ENCODE results near the gene SLC35F3. TPM values are rescaled to one million over a fixed set of nuclear protein-coding genes. Genes with fewer than 3 reads are reported as not detected.
"Not testable (repeated sequence)": the region's sequence is repeated elsewhere in the genome, so short reads cannot be mapped to it uniquely, and the experiment has no call there.

Gene SLC35F3
- total and polyA plus RNA-seq, 3 experiments from 2014 or later = 0.21 to 7.8 (median 6.9) TPM

GRCh38 chr1:234169161-234169849, 264.8 kb downstream of the SLC35F3 start:
- CTCF ChIA-PET = no interaction called here
- no peaks in the 10 kb centered on the region for H3K9me3 ChIP-seq (ENCODE audit: low read length)

DNA sequence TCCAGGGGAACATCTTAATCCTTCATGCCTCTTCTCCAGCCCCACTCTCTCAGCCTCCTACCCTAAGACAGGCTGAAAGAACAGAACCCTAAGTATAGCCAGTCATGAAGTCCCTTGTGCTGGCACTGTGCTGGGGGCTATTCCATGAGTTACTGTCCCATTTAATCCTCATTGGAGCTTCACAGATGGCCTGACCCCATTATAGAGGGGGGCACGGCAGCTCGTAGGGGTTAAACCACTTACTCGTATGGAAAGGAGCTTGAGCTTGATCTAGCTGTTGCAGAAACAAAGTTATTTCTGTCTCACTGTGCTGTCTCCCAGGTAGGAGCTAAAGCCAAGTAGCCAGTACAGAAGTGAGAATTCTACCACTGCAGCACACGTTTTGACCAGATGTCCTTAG, 265.6 kb downstream of the SLC35F3 start:
- Mint-ChIP-seq H3K4me1 (peaks cover 10 to 14% (median 12%) of the 10 kb centered on the region in 3 donors), H3K27me3 (peaks cover 1 to 21% of the 10 kb centered on the region in 2 donors), H3K27ac (no peak overlapping the region), H3K9me3 (no peaks in the 10 kb centered on the region), H3K4me3 (no peak overlapping the region), H3K36me3 (no peaks in the 10 kb centered on the region)
- Histone ChIP-seq H3K36me3 (ENCODE audit: insufficient read depth, low read length) (no peaks in the 10 kb centered on the region), H3K4me3 (ENCODE audit: low read length) (no peak overlapping the region), H3K27ac (ENCODE audit: low read depth, low read length) (no peak overlapping the region), H3K4me1 (ENCODE audit: insufficient read depth, low read length) (peaks cover 11% of the 10 kb centered on the region), H3K9me3 (ENCODE audit: low read length) (no peaks in the 10 kb centered on the region), H3K27me3 (ENCODE audit: insufficient read depth, low read length, poor library complexity, severe bottlenecking) (no peaks in the 10 kb centered on the region)
- ChIA-PET POLR2A (no interaction called here), CTCF (no interaction called here)
- no peak for DNase-seq

More at GRCh38 chr1:234169161-234169849, 264.8 kb downstream of the SLC35F3 start:
- POLR2A ChIA-PET = no interaction called here
- H3K4me3 ChIP-seq (ENCODE audit: low read length) = no peak overlapping the region
- no peak overlapping the region for H3K27ac ChIP-seq (ENCODE audit: low read depth, low read length)
- no peak overlapping the region for H3K27ac Mint-ChIP-seq
- no peak for DNase-seq
- H3K27me3 ChIP-seq (ENCODE audit: insufficient read depth, low read length, poor library complexity, severe bottlenecking) = no peaks in the 10 kb centered on the region
- H3K4me1 ChIP-seq (ENCODE audit: insufficient read depth, low read length) = peaks cover 11% of the 10 kb centered on the region
- H3K4me1 Mint-ChIP-seq = peaks cover 10 to 14% (median 12%) of the 10 kb centered on the region in 3 donors
- peaks cover 1 to 13% of the 10 kb centered on the region in 2 donors for H3K27me3 Mint-ChIP-seq
- no peaks in the 10 kb centered on the region for H3K9me3 Mint-ChIP-seq
- no peaks in the 10 kb centered on the region for H3K36me3 ChIP-seq (ENCODE audit: insufficient read depth, low read length)
- no peaks in the 10 kb centered on the region for H3K36me3 Mint-ChIP-seq
- no peak overlapping the region for H3K4me3 Mint-ChIP-seq

- H3K4me1 Mint-ChIP-seq = peaks cover 10 to 14% (median 12%) of the 10 kb centered on the region in 3 donors
- no peaks in the 10 kb centered on the region for H3K36me3 ChIP-seq (ENCODE audit: insufficient read depth, low read length)
- H3K4me3 Mint-ChIP-seq = no peak overlapping the region
- ChIA-PET CTCF (no interaction called here), POLR2A (no interaction called here)
- H3K9me3 Mint-ChIP-seq = no peaks in the 10 kb centered on the region
- no peaks in the 10 kb centered on the region for H3K27me3 ChIP-seq (ENCODE audit: insufficient read depth, low read length, poor library complexity, severe bottlenecking)
- no peaks in the 10 kb centered on the region for H3K36me3 Mint-ChIP-seq
- peaks cover 1 to 23% of the 10 kb centered on the region in 2 donors for H3K27me3 Mint-ChIP-seq
- H3K4me3 ChIP-seq (ENCODE audit: low read length) = no peak overlapping the region
- peaks cover 11% of the 10 kb centered on the region for H3K4me1 ChIP-seq (ENCODE audit: insufficient read depth, low read length)
- no peak overlapping the region for H3K27ac Mint-ChIP-seq
- H3K9me3 ChIP-seq (ENCODE audit: low read length) = no peaks in the 10 kb centered on the region
- no peak overlapping the region for H3K27ac ChIP-seq (ENCODE audit: low read depth, low read length)
- DNase-seq = no peak
These were observed 266.1 kb downstream of the SLC35F3 start for GRCh38 chr1:234170622-234171021.

GRCh38 chr1:234173968-234174367, 269.5 kb downstream of the SLC35F3 start:
- H3K27me3 ChIP-seq (ENCODE audit: insufficient read depth, low read length, poor library complexity, severe bottlenecking) = no peaks in the 10 kb centered on the region
- Mint-ChIP-seq H3K4me1 (peaks cover 10 to 14% (median 12%) of the 10 kb centered on the region in 3 donors), H3K9me3 (peaks cover 0 to 2% (median 0%) of the 10 kb centered on the region in 5 donors), H3K27me3 (peaks cover 9 to 31% of the 10 kb centered on the region in 2 donors), H3K27ac (no peak overlapping the region), H3K36me3 (no peaks in the 10 kb centered on the region), H3K4me3 (no peak overlapping the region)
- POLR2A ChIA-PET = no interaction called here
- DNase-seq = no peak
- H3K9me3 ChIP-seq (ENCODE audit: low read length) = no peaks in the 10 kb centered on the region
- no peak overlapping the region for H3K27ac ChIP-seq (ENCODE audit: low read depth, low read length)
- H3K4me1 ChIP-seq (ENCODE audit: insufficient read depth, low read length) = peaks cover 11% of the 10 kb centered on the region
- H3K4me3 ChIP-seq (ENCODE audit: low read length) = no peak overlapping the region
- no peaks in the 10 kb centered on the region for H3K36me3 ChIP-seq (ENCODE audit: insufficient read depth, low read length)
- CTCF ChIA-PET = no interaction called here

- Histone ChIP-seq H3K4me1 (ENCODE audit: insufficient read depth, low read length) (peaks cover 9% of the 10 kb centered on the region), H3K36me3 (ENCODE audit: insufficient read depth, low read length) (no peaks in the 10 kb centered on the region), H3K27me3 (ENCODE audit: insufficient read depth, low read length, poor library complexity, severe bottlenecking) (no peaks in the 10 kb centered on the region), H3K4me3 (ENCODE audit: low read length) (no peak overlapping the region), H3K27ac (ENCODE audit: low read depth, low read length) (no peak overlapping the region), H3K9me3 (ENCODE audit: low read length) (no peaks in the 10 kb centered on the region)
- H3K27ac Mint-ChIP-seq = peak overlapping the region in 1 of 8 donors; percentile 26
- CTCF ChIA-PET = no interaction called here
- no peaks in the 10 kb centered on the region for H3K36me3 Mint-ChIP-seq
- no peak overlapping the region for H3K4me3 Mint-ChIP-seq
- H3K4me1 Mint-ChIP-seq = peaks cover 8 to 11% (median 10%) of the 10 kb centered on the region in 3 donors
- POLR2A ChIA-PET = no interaction called here
- H3K27me3 Mint-ChIP-seq = peaks cover 12 to 41% of the 10 kb centered on the region in 2 donors
- no peak for DNase-seq
- peaks cover 0 to 2% (median 0%) of the 10 kb centered on the region in 5 donors for H3K9me3 Mint-ChIP-seq
These were observed 270.9 kb downstream of the SLC35F3 start for GRCh38 chr1:234175363-234175762.

DNA sequence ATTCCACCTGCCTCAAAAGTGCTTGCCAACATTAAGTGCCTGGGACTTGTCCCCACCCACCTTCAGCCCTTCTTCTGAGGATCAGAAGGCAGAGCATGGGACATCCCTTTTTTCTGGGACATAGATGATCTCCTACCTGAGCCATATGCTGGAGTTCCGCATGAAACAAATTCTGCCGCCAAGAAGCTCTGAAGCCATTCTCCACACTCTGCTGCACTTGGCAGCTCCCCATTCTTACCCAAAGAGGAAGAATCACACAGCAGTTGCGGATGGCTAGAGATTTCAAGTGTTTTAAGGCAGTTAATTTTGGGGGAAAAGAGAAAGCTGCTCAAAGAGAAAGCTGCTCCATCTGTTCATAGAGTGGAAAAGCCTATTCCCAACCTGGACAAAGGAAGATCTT, 271.5 kb downstream of the SLC35F3 start:
- no peak for DNase-seq
- Histone ChIP-seq H3K36me3 (ENCODE audit: insufficient read depth, low read length) (no peaks in the 10 kb centered on the region), H3K4me1 (ENCODE audit: insufficient read depth, low read length) (peaks cover 2% of the 10 kb centered on the region), H3K27me3 (ENCODE audit: insufficient read depth, low read length, poor library complexity, severe bottlenecking) (no peaks in the 10 kb centered on the region), H3K27ac (ENCODE audit: low read depth, low read length) (no peak overlapping the region), H3K9me3 (ENCODE audit: low read length) (no peaks in the 10 kb centered on the region), H3K4me3 (ENCODE audit: low read length) (no peak overlapping the region)
- peaks cover 15 to 46% of the 10 kb centered on the region in 2 donors for H3K27me3 Mint-ChIP-seq
- POLR2A ChIA-PET = no interaction called here
- H3K27ac Mint-ChIP-seq = no peak overlapping the region
- H3K4me1 Mint-ChIP-seq = peaks cover 3 to 5% (median 3%) of the 10 kb centered on the region in 3 donors
- no peak overlapping the region for H3K4me3 Mint-ChIP-seq
- CTCF ChIA-PET = no interaction called here
- no peaks in the 10 kb centered on the region for H3K36me3 Mint-ChIP-seq
- peaks cover 0 to 2% (median 0%) of the 10 kb centered on the region in 5 donors for H3K9me3 Mint-ChIP-seq

- POLR2A ChIA-PET; CTCF ChIA-PET; H3K9me3 ChIP-seq (ENCODE audit: low read length): not testable (repeated sequence)
These were observed 272.4 kb downstream of the SLC35F3 start for GRCh38 chr1:234176847-234177246.

DNA sequence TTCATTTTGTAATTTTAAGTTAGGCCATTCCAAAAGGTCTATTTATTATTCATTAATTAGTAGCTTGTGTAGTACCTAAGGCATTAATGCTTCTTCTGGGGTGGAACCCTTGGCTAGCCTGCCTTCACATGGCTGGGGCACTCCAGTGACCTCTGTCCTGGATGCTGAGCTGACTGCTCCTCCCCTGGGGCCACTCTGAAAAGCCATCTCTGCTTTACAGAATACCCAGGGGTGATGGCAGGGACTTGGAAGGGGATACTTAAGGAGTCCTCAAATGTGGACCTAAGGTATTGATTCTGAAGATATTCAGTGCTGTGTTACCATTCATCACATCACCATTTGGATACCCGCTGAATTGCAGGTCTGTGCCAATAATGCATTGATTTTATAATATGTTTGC, 281.0 kb downstream of the SLC35F3 start:
- Histone ChIP-seq H3K4me3 (ENCODE audit: low read length) (no peak overlapping the region), H3K27me3 (ENCODE audit: insufficient read depth, low read length, poor library complexity, severe bottlenecking) (no peaks in the 10 kb centered on the region), H3K4me1 (ENCODE audit: insufficient read depth, low read length) (no peaks in the 10 kb centered on the region), H3K27ac (ENCODE audit: low read depth, low read length) (no peak overlapping the region), H3K9me3 (ENCODE audit: low read length) (no peaks in the 10 kb centered on the region), H3K36me3 (ENCODE audit: insufficient read depth, low read length) (no peaks in the 10 kb centered on the region)
- Mint-ChIP-seq H3K27me3 (peaks cover 15 to 73% of the 10 kb centered on the region in 2 donors), H3K4me1 (no peaks in the 10 kb centered on the region), H3K27ac (no peak overlapping the region), H3K4me3 (no peak overlapping the region), H3K9me3 (peaks cover 5 to 15% (median 10%) of the 10 kb centered on the region in 5 donors), H3K36me3 (peaks cover 0 to 3% (median 0%) of the 10 kb centered on the region in 3 donors)
- DNase-seq = no peak
- ChIA-PET CTCF (no interaction called here), POLR2A (no interaction called here)

More at GRCh38 chr1:234176847-234177246, 272.4 kb downstream of the SLC35F3 start:
- not testable (repeated sequence) for H3K36me3 ChIP-seq (ENCODE audit: insufficient read depth, low read length); H3K36me3 Mint-ChIP-seq; H3K4me1 Mint-ChIP-seq; H3K9me3 Mint-ChIP-seq; H3K27me3 ChIP-seq (ENCODE audit: insufficient read depth, low read length, poor library complexity, severe bottlenecking); H3K27ac Mint-ChIP-seq; H3K27ac ChIP-seq (ENCODE audit: low read depth, low read length); DNase-seq; H3K4me3 Mint-ChIP-seq; H3K4me3 ChIP-seq (ENCODE audit: low read length); H3K4me1 ChIP-seq (ENCODE audit: insufficient read depth, low read length)
- peaks cover 15 to 53% of the 10 kb centered on the region in 2 donors for H3K27me3 Mint-ChIP-seq
